ENCODE measurements around the gene GSDMA. TPM values are rescaled to one million over a fixed set of nuclear protein-coding genes. Genes with fewer than 3 reads are reported as not detected.

Gene GSDMA
- total and polyA plus RNA-seq, 2 experiments from 2014 or later = not detected

DNA sequence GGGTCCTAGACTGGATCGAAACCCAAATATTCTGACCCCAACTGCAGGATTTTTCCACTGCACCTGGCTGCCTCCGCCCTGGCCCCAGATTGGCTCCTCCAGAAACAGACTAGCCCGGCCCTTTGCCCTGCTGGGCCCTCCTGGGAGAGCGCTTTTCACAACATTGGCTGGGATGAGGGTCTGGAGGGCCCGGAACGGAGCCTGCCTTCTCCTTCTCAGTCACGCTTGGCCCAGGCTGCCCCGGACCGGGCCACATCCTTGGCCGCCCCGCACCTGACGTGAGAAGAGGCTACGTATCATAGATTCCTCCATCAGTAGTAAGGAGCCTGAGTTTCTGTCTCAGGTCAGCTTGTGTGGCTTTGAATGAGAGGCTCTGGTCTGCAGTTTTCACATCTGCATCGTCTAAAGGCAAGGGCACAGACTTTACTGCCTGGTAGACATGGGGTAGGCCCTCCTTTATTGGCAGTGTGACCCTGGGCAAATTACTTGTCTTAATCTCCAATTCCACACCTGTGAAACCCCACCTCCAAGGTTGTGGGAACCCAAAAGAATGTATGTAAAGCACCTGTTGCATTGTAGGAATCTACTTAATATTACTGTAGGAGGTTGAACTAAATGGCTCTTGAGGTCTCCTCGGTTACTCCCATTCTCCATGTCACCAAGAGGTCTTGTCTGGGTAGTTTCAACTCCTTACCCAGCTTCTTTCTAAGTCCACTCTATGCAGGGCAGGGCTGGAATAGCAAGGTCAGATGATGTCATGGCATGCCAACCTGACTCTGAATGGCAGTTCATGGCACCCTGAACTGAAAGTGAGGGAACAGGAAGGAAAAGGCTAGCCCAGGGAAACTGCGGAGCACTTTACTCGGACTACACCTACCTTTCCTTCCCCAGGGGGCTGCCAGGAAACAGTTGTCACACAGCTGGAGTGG, 34.6 kb upstream of the GSDMA start:
- Histone ChIP-seq H3K4me1 (ENCODE audit: low read depth) (peaks cover 22% of the 10 kb centered on the region), H3K27me3 (no peaks in the 10 kb centered on the region), H3K4me3 (peak overlapping the region; percentile 94), H3K36me3 (no peaks in the 10 kb centered on the region), H3K27ac (peak overlapping the region; percentile 85), H3K9me3 (ENCODE audit: low read depth) (no peaks in the 10 kb centered on the region)
- TF ChIP-seq, protein P1, sequence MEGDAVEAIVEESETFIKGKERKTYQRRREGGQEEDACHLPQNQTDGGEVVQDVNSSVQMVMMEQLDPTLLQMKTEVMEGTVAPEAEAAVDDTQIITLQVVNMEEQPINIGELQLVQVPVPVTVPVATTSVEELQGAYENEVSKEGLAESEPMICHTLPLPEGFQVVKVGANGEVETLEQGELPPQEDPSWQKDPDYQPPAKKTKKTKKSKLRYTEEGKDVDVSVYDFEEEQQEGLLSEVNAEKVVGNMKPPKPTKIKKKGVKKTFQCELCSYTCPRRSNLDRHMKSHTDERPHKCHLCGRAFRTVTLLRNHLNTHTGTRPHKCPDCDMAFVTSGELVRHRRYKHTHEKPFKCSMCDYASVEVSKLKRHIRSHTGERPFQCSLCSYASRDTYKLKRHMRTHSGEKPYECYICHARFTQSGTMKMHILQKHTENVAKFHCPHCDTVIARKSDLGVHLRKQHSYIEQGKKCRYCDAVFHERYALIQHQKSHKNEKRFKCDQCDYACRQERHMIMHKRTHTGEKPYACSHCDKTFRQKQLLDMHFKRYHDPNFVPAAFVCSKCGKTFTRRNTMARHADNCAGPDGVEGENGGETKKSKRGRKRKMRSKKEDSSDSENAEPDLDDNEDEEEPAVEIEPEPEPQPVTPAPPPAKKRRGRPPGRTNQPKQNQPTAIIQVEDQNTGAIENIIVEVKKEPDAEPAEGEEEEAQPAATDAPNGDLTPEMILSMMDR (IDR thresholded peaks at IDR 0.05; ENCODE audit: low read depth, low read length) = no peak
- DNase-seq (ENCODE audit: low read depth in 1 of 2, low spot score in 1 of 2) = peak in 1 of 2 donors; percentile 45

DNA sequence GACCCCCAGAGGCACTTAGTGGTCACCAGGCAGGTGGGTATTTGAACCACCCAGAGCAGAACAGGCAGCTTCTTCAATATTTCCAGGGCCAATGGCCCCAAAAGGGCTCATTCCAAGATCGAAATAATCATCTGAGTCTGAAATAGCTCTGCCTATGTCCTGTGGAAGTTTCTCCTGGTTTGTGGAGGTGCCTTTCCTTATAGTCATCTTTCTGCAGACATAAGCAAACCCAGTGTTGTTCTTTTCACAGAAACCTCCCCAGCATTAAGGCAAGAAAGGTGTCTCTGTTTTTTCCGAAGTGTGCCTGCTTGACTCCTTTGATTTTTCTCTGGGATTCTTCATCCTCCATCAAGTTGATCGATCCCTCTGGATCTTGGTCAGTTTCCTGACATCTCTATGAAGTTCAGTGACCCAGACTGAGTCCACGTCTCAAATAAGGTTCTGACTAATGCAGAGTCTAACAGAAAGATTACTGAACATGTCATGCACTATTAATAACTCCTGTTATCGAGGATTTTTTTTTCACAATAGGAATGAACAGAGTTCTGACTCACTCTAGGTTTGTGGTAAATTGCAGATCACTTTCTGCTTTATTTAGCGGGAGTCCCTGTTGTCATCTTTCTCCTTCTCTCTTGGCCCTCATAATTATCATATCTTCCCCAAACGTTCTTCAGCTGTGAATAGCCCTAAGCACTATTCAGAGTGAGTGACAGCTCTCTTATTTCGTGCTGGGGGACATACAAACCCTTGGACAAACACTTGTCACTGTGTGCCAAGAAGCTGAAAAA, 33.8 kb upstream of the GSDMA start:
- Histone ChIP-seq H3K27me3 (no peaks in the 10 kb centered on the region), H3K4me3 (no peak overlapping the region), H3K9me3 (ENCODE audit: low read depth) (no peaks in the 10 kb centered on the region), H3K4me1 (ENCODE audit: low read depth) (peaks cover 22% of the 10 kb centered on the region), H3K36me3 (no peaks in the 10 kb centered on the region), H3K27ac (peak overlapping the region; percentile 35)
- TF ChIP-seq, protein P1 (IDR thresholded peaks at IDR 0.05; ENCODE audit: low read depth, low read length) = no peak
- DNase-seq (ENCODE audit: low read depth in 1 of 2, low spot score in 1 of 2) = peak in 1 of 2 donors; percentile 93

- H3K9me3 ChIP-seq (ENCODE audit: low read depth) = no peaks in the 10 kb centered on the region
- no peaks in the 10 kb centered on the region for H3K36me3 ChIP-seq
- H3K27me3 ChIP-seq = no peaks in the 10 kb centered on the region
- H3K4me3 ChIP-seq = no peak overlapping the region
- H3K4me1 ChIP-seq (ENCODE audit: low read depth) = peaks cover 22% of the 10 kb centered on the region
- DNase-seq (ENCODE audit: low read depth in 1 of 2, low spot score in 1 of 2) = peak in 1 of 2 donors; percentile 83
- TF ChIP-seq, protein P1 (IDR thresholded peaks at IDR 0.05; ENCODE audit: low read depth, low read length) = no peak
- peak overlapping the region; percentile 35 for H3K27ac ChIP-seq
Observed at GRCh38 chr17:39929646-39930407, 33.0 kb upstream of the GSDMA start.

DNA sequence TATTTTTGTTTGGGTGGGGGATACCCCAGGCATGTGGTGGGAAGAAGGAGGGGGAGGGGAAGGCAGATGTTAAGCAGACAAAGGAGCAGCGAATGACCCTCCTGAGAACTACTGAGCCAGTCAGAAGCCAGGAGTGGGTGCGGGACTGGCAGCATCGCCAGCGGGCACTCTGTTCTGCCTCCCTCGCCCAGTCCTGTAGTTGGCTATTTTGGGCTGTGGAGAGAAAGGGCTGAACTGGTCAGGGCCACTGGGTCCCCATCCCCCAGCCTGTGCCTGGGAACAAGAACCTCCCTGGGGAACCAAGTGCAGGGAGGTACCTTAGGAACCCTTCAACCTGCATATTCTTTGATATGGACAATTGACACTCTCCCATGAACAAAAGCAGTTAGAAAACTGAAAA, 28.9 kb upstream of the GSDMA start:
- H3K4me1 ChIP-seq (ENCODE audit: low read depth) = no peaks in the 10 kb centered on the region
- H3K4me3 ChIP-seq = no peak overlapping the region
- no peak for DNase-seq (ENCODE audit: low read depth in 1 of 2, low spot score in 1 of 2)
- no peaks in the 10 kb centered on the region for H3K9me3 ChIP-seq (ENCODE audit: low read depth)
- H3K36me3 ChIP-seq = no peaks in the 10 kb centered on the region
- H3K27me3 ChIP-seq = no peaks in the 10 kb centered on the region
- TF ChIP-seq, protein P1 (IDR thresholded peaks at IDR 0.05; ENCODE audit: low read depth, low read length) = no peak
- H3K27ac ChIP-seq = no peak overlapping the region

DNA sequence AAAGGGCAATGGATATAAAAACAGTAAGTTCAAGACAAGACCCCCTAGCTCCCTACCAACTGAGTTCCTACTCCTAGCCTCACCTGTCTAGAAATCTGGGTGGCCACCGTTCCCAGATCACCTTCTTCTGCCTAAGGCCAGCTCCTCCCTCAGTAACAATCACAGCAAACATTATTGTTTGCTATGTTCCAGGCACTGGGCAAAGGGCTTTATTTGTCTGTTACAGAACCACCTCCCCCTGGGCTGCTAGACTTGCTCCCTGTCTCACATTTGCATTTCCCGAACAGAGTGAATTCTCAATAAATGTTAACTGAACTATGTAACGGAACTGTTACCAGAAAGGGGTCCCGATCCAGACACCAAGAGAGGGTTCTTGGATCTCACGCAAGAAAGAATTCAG, 28.5 kb upstream of the GSDMA start:
- Histone ChIP-seq H3K4me3 (no peak overlapping the region), H3K36me3 (no peaks in the 10 kb centered on the region), H3K27ac (no peak overlapping the region), H3K4me1 (ENCODE audit: low read depth) (no peaks in the 10 kb centered on the region), H3K9me3 (ENCODE audit: low read depth) (no peaks in the 10 kb centered on the region), H3K27me3 (no peaks in the 10 kb centered on the region)
- no peak for DNase-seq (ENCODE audit: low read depth in 1 of 2, low spot score in 1 of 2)
- TF ChIP-seq, protein P1 (IDR thresholded peaks at IDR 0.05; ENCODE audit: low read depth, low read length) = no peak
